Measurements from ENCODE around the gene GSG1L.

The GSG1L gene

GRCh38 chr16:27932542-27933135 lies 130.9 kb downstream of the GSG1L start:
- no peak for DNase-seq

GRCh38 chr16:27929818-27930217 lies 133.7 kb downstream of the GSG1L start:
- no peak for DNase-seq

GRCh38 chr16:27928542-27928941 lies 135.0 kb downstream of the GSG1L start:
- no peak for DNase-seq

GRCh38 chr16:27927266-27927901 lies 136.1 kb downstream of the GSG1L start:
- DNase-seq: no peak

- DNase-seq: no peak
Observed at GRCh38 chr16:27925612-27926011, 137.9 kb downstream of the GSG1L start.

GRCh38 chr16:27924411-27925118 lies 138.9 kb downstream of the GSG1L start:
- no peak for DNase-seq

- no peak for DNase-seq
Observed at GRCh38 chr16:27923751-27924150, 139.8 kb downstream of the GSG1L start.

- no peak for DNase-seq
Observed at GRCh38 chr16:27922433-27922832, 141.1 kb downstream of the GSG1L start.

GRCh38 chr16:27921134-27921533 lies 142.4 kb downstream of the GSG1L start:
- DNase-seq: no peak

- no peak for DNase-seq
Observed at GRCh38 chr16:27920391-27920891, 143.1 kb downstream of the GSG1L start.

GRCh38 chr16:27918755-27919154 lies 144.8 kb downstream of the GSG1L start:
- DNase-seq: no peak

GRCh38 chr16:27917949-27918348 lies 145.6 kb downstream of the GSG1L start:
- no peak for DNase-seq

- DNase-seq: no peak
Observed at GRCh38 chr16:27911486-27911885, 152.0 kb downstream of the GSG1L start.

GRCh38 chr16:27907457-27907972 lies 156.0 kb downstream of the GSG1L start:
- no peak for DNase-seq

- DNase-seq: no peak
Observed at GRCh38 chr16:27906883-27907282, 156.6 kb downstream of the GSG1L start.

GRCh38 chr16:27903046-27903655 lies 160.4 kb downstream of the GSG1L start:
- DNase-seq: no peak

- no peak for DNase-seq
Observed at GRCh38 chr16:27902551-27902950, 161.0 kb downstream of the GSG1L start.

- no peak for DNase-seq
Observed at GRCh38 chr16:27901956-27902355, 161.6 kb downstream of the GSG1L start.

- DNase-seq: no peak
Observed at GRCh38 chr16:27899736-27900135, 163.8 kb downstream of the GSG1L start.

GRCh38 chr16:27894386-27894785 lies 169.1 kb downstream of the GSG1L start:
- no peak for DNase-seq

GRCh38 chr16:27892879-27893278 lies 170.6 kb downstream of the GSG1L start:
- DNase-seq: no peak

- DNase-seq: no peak
Observed at GRCh38 chr16:27890866-27891265, 172.6 kb downstream of the GSG1L start.

GRCh38 chr16:27890006-27890405 lies 173.5 kb downstream of the GSG1L start:
- no peak for DNase-seq

Data from activated CD4-positive, alpha-beta T cell treated with anti-CD3 and anti-CD28 coated beads for 1 hour (primary cell).